GM18526 (cell line): ENCODE measurements around the gene SLMAP.

Experiments used
- POLR2A ChIP-seq: IDR thresholded peaks from 3 replicates; pipeline ENCODE4 v1.6.1; 2011; ENCODE audit not compliant: insufficient read length; ENCODE audit errors: extremely low read depth

The SLMAP gene

GRCh38 chr3:57826952-57827723, 71.0 kb downstream of the SLMAP start:
- TF ChIP-seq POLR2A = no peak

GRCh38 chr3:57827757-57828156, 71.6 kb downstream of the SLMAP start:
- no peak for TF ChIP-seq POLR2A

GRCh38 chr3:57832486-57832885, 76.4 kb downstream of the SLMAP start:
- no peak for TF ChIP-seq POLR2A

GRCh38 chr3:57832900-57833313, 76.8 kb downstream of the SLMAP start:
- no peak for TF ChIP-seq POLR2A

- TF ChIP-seq POLR2A = no peak
Measured at GRCh38 chr3:57833763-57834162, 77.7 kb downstream of the SLMAP start.

- no peak for TF ChIP-seq POLR2A
Measured at GRCh38 chr3:57837686-57838085, 81.6 kb downstream of the SLMAP start.

GRCh38 chr3:57838627-57839026, 82.5 kb downstream of the SLMAP start:
- no peak for TF ChIP-seq POLR2A

GRCh38 chr3:57840473-57840872, 84.4 kb downstream of the SLMAP start:
- TF ChIP-seq POLR2A = no peak

- no peak for TF ChIP-seq POLR2A
Measured at GRCh38 chr3:57841818-57842217, 85.7 kb downstream of the SLMAP start.

- no peak for TF ChIP-seq POLR2A
Measured at GRCh38 chr3:57848177-57848738, 92.1 kb downstream of the SLMAP start.

- TF ChIP-seq POLR2A = no peak
Measured at GRCh38 chr3:57851304-57851703, 95.2 kb downstream of the SLMAP start.

- no peak for TF ChIP-seq POLR2A
Measured at GRCh38 chr3:57852896-57853295, 96.8 kb downstream of the SLMAP start.

- TF ChIP-seq POLR2A = no peak
Measured at GRCh38 chr3:57855281-57855680, 99.2 kb downstream of the SLMAP start.

- no peak for TF ChIP-seq POLR2A
Measured at GRCh38 chr3:57855943-57856342, 99.8 kb downstream of the SLMAP start.

- TF ChIP-seq POLR2A = no peak
Measured at GRCh38 chr3:57856675-57857074, 100.6 kb downstream of the SLMAP start.

- TF ChIP-seq POLR2A = no peak
Measured at GRCh38 chr3:57862894-57863293, 106.8 kb downstream of the SLMAP start.

- no peak for TF ChIP-seq POLR2A
Measured at GRCh38 chr3:57863380-57863779, 107.3 kb downstream of the SLMAP start.

GRCh38 chr3:57864853-57865252, 108.7 kb downstream of the SLMAP start:
- TF ChIP-seq POLR2A = no peak

GRCh38 chr3:57872606-57873005, 116.5 kb downstream of the SLMAP start:
- no peak for TF ChIP-seq POLR2A
